D341Med (cell line): ENCODE data around the gene CROCC.
A peak's percentile ranks its signal among the peaks of the same experiment; 100 is the strongest.

Source experiments
- DNase-seq: peaks from one replicate; pipeline ENCODE4 v3.0.0; 2012; ENCODE audit warnings: low spot score

Gene CROCC

DNA sequence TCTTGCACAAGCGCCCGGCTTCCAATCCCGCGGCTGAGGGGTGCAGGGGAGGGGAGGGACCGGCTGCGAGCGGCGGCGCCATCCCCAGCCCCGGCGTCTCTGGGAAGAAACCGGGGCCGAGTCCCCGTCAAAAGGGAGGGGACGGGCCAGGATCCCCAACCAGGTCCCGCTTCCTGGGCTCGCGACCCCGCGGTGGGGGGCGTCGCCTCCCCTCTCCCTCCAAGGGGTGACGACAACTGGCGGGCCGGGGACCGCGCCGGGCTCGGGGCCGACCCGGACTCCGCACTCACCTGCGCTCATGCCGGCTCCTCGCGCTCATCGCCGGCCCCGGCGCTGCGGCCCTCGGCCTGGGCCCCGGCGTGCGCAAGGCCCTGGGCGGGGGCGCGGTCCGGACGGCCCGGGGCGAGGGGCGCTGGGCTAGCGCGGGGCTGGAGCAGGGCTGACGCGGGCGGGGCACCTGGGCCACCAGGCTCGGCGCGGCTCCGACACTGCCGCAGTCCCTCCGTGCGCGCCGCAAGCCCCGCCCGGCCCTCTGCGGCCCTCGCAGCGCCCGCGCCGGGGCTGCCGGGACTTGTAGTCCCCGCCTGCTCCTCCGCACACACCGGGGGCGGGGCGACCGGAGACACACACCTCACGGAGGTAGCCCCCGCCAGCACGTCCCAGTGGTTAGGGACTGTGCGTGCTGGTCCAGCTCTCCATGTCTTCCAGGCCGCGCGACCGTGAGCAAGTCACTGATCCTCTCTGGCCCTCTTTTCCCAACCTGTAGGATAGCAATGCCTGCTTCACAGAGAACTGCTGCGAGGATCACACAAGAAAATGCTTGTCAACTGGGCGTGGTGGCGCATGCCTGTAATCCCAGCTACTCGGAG, 89.9 kb downstream of the CROCC start, which contains the start of gene ATP13A2:
TSS of gene ATP13A2 (minus strand) at position 490 of the 869 bp plus-strand sequence. CDS start at position 300, 190 bp downstream.
- DNase-seq: peak; percentile 96

GRCh38 chr1:17012775-17013490, 91.2 kb downstream of the CROCC start:
- no peak for DNase-seq

DNA sequence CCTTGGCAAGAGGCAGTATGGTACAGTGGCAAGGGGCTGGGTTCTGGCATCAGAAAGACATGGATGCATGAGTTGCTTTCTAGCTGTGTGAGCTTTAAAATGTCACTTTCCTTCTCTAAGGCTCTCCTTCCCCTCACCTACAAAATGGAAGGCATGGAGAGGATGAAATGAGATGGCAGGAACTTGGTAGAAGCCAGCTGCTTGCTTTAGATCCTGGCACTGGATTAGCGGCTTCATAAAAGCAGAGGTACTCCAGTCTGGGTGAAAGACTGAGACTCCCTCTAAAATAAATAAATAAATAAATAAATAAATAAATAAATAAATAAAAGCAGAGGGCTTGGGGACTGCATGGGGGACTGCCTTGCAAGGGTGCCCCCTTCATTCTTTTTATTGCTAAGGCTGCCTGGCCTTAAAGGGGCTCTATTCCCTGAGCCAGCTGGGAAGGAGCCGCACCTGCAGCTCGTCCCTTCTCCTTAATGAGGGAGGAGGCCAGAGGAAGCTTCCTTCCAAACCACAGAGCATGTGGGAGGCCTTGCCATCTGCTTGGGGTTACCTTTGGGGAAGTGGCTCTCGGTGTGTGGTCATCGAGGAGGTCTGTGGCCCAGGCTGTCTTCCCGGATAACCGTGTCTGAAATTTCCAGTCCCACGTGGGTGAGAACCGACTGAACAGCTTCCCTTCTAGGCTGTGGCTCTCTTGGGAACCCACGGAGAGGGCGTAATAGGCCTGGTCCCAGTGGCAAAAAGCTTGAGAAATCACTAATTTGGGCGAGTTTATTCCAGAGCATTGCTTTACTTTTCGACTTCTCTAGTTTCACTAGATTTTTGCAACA, 92.0 kb downstream of the CROCC start:
- DNase-seq: no peak

GRCh38 chr1:17014671-17015567, 93.2 kb downstream of the CROCC start:
- DNase-seq: no peak

DNA sequence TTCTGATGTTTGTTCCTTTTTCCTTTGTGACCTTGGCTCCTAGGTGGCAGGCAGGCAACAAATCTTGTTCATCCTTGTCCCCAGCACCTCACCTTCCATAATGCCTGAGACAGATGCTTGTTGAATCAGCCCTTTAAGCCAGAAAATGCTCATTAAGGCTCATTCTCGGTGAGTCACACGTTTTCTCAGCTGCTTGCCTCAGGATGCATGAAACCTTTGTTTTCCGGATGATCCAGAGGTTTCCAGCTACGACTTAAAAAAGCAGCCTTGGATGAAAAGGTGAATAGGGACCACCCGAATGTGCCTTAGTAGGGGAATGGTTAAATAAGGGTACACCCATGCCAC, 94.6 kb downstream of the CROCC start:
- DNase-seq: no peak

DNA sequence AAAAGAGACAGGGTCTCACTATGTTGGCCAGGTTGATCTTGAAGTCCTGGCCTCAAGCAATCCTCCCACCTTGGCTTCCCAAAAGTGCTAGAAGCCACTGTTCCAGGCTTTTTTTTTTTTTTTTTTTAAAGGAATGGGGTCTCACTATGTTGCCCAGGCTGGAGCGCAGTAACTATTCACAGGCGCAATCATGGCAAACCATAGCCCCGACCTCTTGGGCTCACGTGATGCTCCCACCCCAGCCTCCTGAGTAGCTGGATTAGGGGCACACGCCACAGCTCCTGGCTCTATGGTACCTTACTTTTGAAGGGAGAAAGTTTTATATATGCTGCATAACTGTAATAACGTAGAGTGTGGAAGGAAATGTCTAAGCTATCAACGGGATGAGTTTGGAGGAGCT, 95.7 kb downstream of the CROCC start:
- DNase-seq: no peak

GRCh38 chr1:17018849-17019248, 97.1 kb downstream of the CROCC start:
- no peak for DNase-seq

DNA sequence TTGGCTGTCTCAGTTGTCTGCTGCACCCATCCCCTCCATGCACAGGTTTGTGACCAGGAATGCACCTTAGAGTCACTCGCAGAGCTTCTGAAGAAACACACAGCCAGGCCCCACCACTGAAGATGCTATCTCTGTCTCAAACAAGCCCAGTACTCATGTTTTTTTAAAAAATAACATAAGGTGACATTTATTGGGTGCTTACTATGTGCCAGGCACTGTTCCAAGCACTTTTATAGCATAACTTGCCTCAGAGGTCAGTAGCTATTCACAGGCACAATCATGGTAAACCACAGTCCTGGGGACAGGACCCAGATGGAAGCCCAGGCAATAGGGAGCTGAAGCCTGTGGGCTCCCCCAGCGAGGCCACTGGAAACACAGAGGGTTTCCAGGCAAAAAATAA, 98.8 kb downstream of the CROCC start:
- DNase-seq: no peak

DNA sequence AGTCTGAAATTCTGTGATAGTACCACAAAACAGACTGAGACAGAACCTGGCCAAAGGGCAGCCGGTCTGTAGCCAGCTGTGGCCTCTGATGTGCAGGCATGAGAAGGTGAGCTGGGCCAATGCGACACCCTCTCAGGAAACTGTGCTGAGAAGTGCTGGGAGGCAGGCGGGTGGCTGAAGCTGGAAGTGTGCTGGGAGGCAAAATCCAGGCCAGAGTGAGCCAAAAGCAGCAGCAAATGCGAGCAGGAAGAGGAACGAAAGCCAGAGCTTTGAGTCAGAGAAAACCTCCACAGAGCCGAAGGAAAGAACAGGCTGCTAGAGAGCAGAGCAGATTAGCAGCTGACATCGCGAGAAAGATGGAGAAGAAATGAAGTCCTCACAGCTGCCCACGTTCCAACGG, 100.2 kb downstream of the CROCC start:
- no peak for DNase-seq
